ENCODE data around the gene PPFIA3.

DNA sequence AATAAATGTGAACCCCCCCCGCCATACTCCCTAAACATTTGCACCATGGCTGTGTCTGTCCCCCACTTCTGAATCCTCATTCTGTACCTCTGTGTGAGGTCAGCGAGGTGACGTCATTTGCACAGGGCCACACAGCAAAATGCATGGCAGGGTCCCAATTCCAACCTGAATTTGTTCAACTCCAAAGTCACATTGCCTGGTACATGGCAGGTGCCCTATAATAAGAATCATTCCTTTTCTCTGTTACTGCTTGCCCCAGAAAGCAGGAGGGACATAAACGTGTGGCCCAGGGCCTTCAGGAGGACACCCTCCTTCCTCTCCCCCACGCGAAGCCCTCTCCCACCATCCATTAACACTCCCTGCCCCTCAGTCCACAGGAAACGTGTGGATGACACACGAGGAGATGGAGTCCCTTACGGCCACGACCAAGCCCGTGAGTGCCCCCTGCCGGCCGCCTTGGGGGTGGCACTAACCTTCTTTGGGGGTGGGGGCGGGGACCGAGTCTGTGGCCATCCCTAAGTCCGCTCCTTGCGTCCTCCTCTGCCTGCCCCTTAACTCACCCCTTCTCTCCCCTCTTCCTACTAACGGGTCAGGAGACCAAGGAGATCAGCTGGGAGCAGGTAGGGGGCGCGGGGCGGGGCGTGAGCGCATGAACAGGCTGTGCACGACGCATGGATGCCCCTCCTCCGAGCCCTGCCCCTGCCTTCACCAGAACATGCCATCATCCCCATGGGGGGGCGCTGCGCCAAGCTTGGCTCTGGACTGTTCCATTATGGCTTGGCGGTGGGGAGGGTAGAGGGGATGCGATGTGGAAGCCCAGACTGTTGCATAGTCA, 26.4 kb downstream of the PPFIA3 start:
- TF ChIP-seq POLR2A (IDR thresholded peaks at IDR 0.05) = no peak
- peak; percentile 42 to 85 (median 77) for TF ChIP-seq CTCF (IDR thresholded peaks at IDR 0.05)

Measured in testis (tissue), 2 donors.